HG02678 (cell line): ENCODE data around the gene SCNN1B.
"Not testable (repeated sequence)": the region's sequence is repeated elsewhere in the genome, so short reads cannot be mapped to it uniquely, and the experiment has no call there.

ENCODE experiments used
- ATAC-seq: cut with Tn5 transposase; IDR thresholded peaks from one replicate; pipeline ENCODE4 v1.9.1; 2021; ENCODE audit warnings: mild to moderate bottlenecking, moderate library complexity; ENCODE audit not compliant: unreplicated experiment

SCNN1B gene

GRCh38 chr16:23288726-23289512, 13.2 kb upstream of the SCNN1B start:
- ATAC-seq: no peak

GRCh38 chr16:23290189-23291062, 11.7 kb upstream of the SCNN1B start:
- no peak for ATAC-seq

GRCh38 chr16:23293016-23293415, 9.1 kb upstream of the SCNN1B start:
- ATAC-seq: no peak

GRCh38 chr16:23294260-23294659, 7.8 kb upstream of the SCNN1B start:
- no peak for ATAC-seq

GRCh38 chr16:23296994-23297393, 5.1 kb upstream of the SCNN1B start:
- ATAC-seq: no peak

GRCh38 chr16:23298290-23298915, 3.7 kb upstream of the SCNN1B start:
- no peak for ATAC-seq

- ATAC-seq: not testable (repeated sequence)
These were observed 2.3 kb upstream of the SCNN1B start for GRCh38 chr16:23299815-23300214.

- no peak for ATAC-seq
These were observed 654 bp upstream of the SCNN1B start for GRCh38 chr16:23301251-23302044.

GRCh38 chr16:23303685-23304084, 1.6 kb downstream of the SCNN1B start:
- ATAC-seq: no peak

- no peak for ATAC-seq
These were observed 2.5 kb downstream of the SCNN1B start for GRCh38 chr16:23304620-23305019.

- ATAC-seq: no peak
These were observed 4.3 kb downstream of the SCNN1B start for GRCh38 chr16:23306199-23307100.

GRCh38 chr16:23310217-23310616, 8.1 kb downstream of the SCNN1B start:
- no peak for ATAC-seq

GRCh38 chr16:23310744-23311143, 8.6 kb downstream of the SCNN1B start:
- ATAC-seq: no peak

GRCh38 chr16:23316232-23316631, 14.1 kb downstream of the SCNN1B start:
- ATAC-seq: no peak

GRCh38 chr16:23316634-23317265, 14.6 kb downstream of the SCNN1B start:
- ATAC-seq: no peak

- no peak for ATAC-seq
These were observed 15.2 kb downstream of the SCNN1B start for GRCh38 chr16:23317266-23317661.

GRCh38 chr16:23317751-23318150, 15.6 kb downstream of the SCNN1B start:
- ATAC-seq: no peak

GRCh38 chr16:23318639-23319038, 16.5 kb downstream of the SCNN1B start:
- ATAC-seq: no peak
